ENCODE data around the gene SET.
A peak's percentile ranks its signal among the peaks of the same experiment; 100 is the strongest.
"Not testable (repeated sequence)": the region's sequence is repeated elsewhere in the genome, so short reads cannot be mapped to it uniquely, and the experiment has no call there.

Gene SET

DNA sequence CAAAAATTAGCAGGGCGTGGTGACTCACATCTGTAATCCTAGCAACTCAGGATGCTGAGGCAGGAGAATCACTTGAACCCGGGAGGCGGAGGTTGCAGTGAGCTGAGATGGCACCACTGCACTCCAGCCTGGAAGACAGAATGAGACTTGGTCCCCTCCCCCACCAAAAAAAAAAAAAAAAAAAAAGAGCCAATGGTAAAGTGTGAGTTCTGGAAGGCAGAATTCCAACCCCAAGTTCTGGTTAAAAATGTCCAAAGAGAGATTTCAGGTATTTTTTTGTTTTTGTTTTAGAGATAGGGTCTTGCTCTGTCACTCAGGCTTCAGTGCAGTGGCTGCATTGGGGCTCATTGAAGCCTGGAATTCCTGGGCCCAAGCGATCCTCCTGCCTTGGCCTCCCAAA, 1.6 kb upstream of the SET start:
- DNase-seq (ENCODE audit: low spot score) = no peak

GRCh38 chr9:128689293-128689774, 312 bp downstream of the SET start:
- no peak for DNase-seq (ENCODE audit: low spot score)

DNA sequence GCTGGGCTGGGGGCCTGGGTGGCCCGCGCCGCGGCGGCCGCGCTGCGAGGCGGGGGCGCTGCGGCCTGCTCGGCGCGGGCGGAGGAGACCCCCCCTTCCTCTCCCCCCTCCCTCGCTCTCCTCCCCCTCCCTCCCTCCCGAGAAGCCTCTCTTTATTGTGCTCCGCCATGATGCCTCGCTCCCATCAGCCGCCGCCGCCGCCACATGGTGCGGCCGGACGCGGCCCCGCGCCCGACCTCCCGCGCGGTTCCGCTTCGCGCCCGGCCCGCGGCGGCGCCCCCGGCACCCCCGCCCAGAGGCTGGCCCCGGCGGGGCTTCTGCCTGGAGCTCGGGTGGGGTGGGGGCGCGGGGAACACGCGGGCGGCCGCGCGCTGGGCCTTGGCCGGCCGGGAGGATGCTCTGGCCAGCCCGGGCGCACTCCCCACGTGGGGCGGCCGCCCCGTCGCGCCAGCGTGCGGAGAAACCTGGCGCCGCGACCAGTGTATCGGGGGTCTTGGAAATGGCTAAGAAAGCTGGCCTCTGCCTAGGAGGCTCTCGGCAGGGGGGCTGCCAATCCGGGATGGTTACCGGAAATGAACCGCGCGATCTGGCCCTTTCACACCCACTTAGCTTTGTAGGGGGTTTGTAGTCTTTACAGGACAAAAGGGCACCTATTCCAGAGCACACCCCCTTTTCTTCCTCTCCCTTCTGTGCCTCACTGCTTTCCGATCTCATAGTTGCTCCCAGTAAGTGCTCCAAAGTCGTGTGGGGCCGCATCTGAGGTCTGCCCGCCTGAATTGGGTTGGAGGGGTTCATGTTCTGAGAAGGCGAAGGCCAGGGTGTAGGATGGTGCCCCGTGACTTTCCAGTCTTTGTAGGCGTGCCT, 1.0 kb downstream of the SET start:
- peak; percentile 64 for DNase-seq (ENCODE audit: low spot score)

- no peak for DNase-seq (ENCODE audit: low spot score)
These were observed 1.6 kb downstream of the SET start for GRCh38 chr9:128690684-128691034.

GRCh38 chr9:128693738-128694137, 4.7 kb downstream of the SET start:
- not testable (repeated sequence) for DNase-seq (ENCODE audit: low spot score)

GRCh38 chr9:128694344-128694743, 5.3 kb downstream of the SET start:
- no peak for DNase-seq (ENCODE audit: low spot score)

DNA sequence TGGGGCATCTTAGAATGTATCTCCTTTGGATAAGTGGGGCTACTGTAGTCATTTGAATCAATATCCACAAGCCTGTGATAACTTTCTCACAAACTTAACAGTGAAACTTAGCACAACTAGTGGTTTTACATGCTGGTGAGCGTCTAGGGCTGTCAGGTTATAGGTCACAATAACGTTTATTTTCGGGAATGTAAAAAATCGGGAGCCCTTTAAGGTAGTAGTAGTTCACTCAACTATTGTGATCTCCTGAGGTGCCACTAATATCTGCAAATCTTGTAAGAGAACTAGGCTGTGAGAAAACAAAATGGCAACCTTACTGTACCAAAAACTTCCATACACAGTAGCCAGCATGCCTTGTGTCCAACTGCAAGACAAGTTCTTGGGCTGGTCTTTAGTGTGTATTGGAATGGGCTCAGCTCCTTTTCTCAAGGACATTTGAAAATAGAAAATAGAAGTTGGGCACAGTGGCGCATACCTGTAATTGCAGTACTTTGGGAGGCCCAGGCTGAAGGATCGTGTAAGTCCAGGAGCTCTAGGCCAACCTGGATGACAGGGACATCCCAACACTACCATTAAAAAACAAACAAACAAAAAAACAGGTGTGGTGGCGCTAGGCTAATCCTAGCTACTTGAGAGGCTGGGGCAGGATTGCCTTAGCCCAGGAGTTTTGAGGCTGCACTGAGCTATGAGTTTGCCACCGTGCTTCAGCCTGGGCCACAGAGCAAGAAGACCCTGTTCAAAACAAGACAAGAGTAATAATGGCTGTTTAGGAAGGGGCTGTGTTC, 8.1 kb downstream of the SET start:
- no peak for DNase-seq (ENCODE audit: low spot score)

- not testable (repeated sequence) for DNase-seq (ENCODE audit: low spot score)
These were observed 10.2 kb downstream of the SET start for GRCh38 chr9:128699096-128699795.

GRCh38 chr9:128701227-128701854, 12.3 kb downstream of the SET start:
- no peak for DNase-seq (ENCODE audit: low spot score)

GRCh38 chr9:128702445-128702948, 13.5 kb downstream of the SET start, which contains the start of gene PKN3:
TSS of gene PKN3 (plus strand) at chr9:128702503. CDS start at chr9:128702916, 413 bp downstream.
- DNase-seq (ENCODE audit: low spot score) = peak; percentile 80

DNA sequence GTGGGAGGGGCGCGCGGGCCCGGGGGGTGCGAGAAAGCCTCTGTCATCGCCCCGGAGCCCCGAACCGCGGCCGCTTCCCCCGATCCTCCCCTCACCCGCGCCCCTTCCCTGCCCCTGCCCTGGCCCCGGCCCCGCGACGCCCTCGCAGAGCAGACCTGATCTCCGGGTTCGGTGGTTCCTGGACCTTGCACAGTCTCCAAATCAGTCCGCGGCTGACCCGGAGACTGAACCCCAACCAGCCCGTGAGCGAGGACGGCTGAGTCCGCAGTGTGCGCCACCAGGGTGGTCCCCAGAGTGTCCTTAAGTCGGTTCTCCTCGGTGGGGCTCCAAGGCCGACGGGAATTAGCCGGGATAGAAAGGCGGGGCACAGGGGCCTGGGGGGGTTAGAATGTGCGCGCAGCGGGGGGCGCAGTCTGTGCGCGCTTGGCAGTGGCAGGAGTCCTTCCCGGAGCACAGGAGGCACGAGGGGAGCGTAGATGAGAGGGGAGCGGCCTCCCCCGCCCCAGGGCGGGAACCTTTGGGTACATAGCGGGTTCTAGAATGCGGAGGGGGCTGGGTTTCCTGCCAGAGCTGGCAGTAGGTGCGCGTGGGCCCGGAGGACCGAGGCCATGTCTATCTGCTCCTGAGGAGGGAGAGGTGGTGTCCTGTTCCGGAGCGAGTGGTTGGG, 14.1 kb downstream of the SET start:
- DNase-seq (ENCODE audit: low spot score) = no peak

- no peak for DNase-seq (ENCODE audit: low spot score)
These were observed 14.8 kb downstream of the SET start for GRCh38 chr9:128703616-128704355.

GRCh38 chr9:128704356-128704670, 15.3 kb downstream of the SET start:
- no peak for DNase-seq (ENCODE audit: low spot score)

DNA sequence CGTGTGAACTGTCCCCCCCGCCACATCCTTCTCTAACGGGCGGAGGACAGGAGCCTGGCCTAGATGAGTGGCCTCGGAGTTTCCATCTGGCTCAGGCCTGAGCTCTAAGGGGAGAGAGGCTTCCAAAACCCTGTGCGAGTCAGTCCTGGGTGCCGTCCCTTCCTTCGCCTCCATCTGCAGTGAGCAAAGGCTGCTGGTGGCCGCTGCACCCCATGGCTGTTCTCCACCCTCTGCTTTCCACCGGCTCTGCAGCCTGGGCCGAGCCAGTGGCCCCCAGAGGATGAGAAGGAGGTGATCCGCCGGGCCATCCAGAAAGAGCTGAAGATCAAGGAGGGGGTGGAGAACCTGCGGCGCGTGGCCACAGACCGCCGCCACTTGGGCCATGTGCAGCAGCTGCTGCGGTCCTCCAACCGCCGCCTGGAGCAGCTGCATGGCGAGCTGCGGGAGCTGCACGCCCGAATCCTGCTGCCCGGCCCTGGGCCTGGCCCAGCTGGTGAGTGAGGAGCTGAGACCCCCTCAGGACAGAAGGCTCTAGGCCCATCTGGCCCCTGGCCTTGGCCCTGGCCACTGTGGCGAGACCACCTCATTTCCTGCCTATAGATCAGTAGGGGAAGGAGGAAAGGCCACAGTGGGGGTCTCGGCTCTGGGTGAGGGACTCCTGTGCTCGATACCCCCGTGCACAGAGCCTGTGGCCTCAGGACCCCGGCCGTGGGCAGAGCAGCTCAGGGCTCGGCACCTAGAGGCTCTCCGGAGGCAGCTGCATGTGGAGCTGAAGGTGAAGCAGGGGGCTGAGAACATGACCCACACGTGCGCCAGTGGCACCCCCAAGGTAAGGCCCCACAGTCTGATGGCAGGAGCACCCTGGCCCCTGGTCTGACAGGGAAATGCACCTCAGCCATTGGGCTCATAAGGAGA, 16.3 kb downstream of the SET start:
- no peak for DNase-seq (ENCODE audit: low spot score)

DNA sequence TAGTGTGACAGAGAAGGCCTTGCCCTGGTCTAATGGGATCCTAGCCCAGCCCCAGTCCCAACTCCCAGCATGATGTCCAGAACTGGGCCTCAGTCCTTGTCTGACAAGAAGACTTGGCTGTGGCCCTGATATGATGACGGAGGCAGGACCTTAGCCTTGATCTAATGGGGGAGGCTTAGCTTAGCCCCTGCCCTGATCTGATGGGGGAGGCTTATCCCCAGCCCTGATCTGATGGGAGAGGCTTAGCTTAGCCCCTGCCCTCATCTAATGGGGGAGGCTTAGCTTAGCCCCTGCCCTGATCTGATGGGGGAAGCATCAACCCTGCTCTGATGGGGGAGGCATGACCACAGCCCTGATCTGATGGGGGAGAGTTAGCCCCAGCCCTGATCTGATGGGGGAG, 17.0 kb downstream of the SET start:
- no peak for DNase-seq (ENCODE audit: low spot score)

GRCh38 chr9:128706671-128707381, 17.8 kb downstream of the SET start:
- no peak for DNase-seq (ENCODE audit: low spot score)

GRCh38 chr9:128707446-128707845, 18.4 kb downstream of the SET start:
- DNase-seq (ENCODE audit: low spot score) = no peak

- DNase-seq (ENCODE audit: low spot score) = no peak
These were observed 23.7 kb downstream of the SET start for GRCh38 chr9:128712451-128713410.
